Calu3 (cell line): ENCODE data around the gene CRYBG1. TPM values are rescaled to one million over a fixed set of nuclear protein-coding genes. Genes with fewer than 3 reads are reported as not detected.

Experiments used
- BruUV-seq: library from RNA; stranded (reverse); fragments of 400-500 nt; replicated peaks from 2 replicates; lab custom pipeline; 2021; lab: Mats Ljungman, UMichigan
- CTCF ChIA-PET: fragments of 300-600 bp; sonication (Branson Sonifier 250); formaldehyde crosslinking; loops from one replicate; lab custom pipeline; 2022; ENCODE audit warnings: antibody characterized with exemption; lab: Charles Lee
- DNase-seq: peaks from one replicate; pipeline ENCODE4 v3.0.0; 2022
- H3K27ac Mint-ChIP-seq: one replicate; pipeline ENCODE4 v1.8.0; 2022; ENCODE audit warnings: mixed read lengths; ENCODE audit not compliant: unreplicated experiment
- H3K27me3 Mint-ChIP-seq: one replicate; pipeline ENCODE4 v1.8.0; 2022; ENCODE audit warnings: mixed read lengths; ENCODE audit not compliant: unreplicated experiment
- H3K36me3 Mint-ChIP-seq: one replicate; pipeline ENCODE4 v1.8.0; 2022; ENCODE audit warnings: mild to moderate bottlenecking, moderate library complexity, mixed read lengths; ENCODE audit not compliant: insufficient read depth, unreplicated experiment
- H3K4me1 Mint-ChIP-seq: one replicate; pipeline ENCODE4 v1.8.0; 2022; ENCODE audit warnings: mild to moderate bottlenecking, low read depth, mixed read lengths; ENCODE audit not compliant: unreplicated experiment
- H3K4me3 Mint-ChIP-seq: one replicate; pipeline ENCODE4 v1.8.0; 2022; ENCODE audit warnings: mild to moderate bottlenecking, low read depth, moderate library complexity, mixed read lengths; ENCODE audit not compliant: unreplicated experiment
- H3K9me3 Mint-ChIP-seq: one replicate; pipeline ENCODE4 v1.8.0; 2022; ENCODE audit warnings: low read depth, mixed read lengths; ENCODE audit not compliant: unreplicated experiment
- intact Hi-C: fragments of 100-400 bp; cut with micrococcal nuclease; formaldehyde crosslinking; loops from one replicate; pipeline ENCODE4 v1.10.0; 2022; ENCODE audit not compliant: unreplicated experiment
- total RNA-seq: library from RNA; stranded (reverse); gene quantifications from 2 replicates; pipeline ENCODE4 v1.2.3, GENCODE V29; 2022
- TF ChIP-seq, protein P1 (sequence below): fragments of 200-600 bp; IDR thresholded peaks from one replicate; pipeline ENCODE4 v1.8.0; 2022; ENCODE audit warnings: antibody characterized with exemption; ENCODE audit not compliant: unreplicated experiment

CRYBG1 gene
- total RNA-seq, 1 experiment from 2014 or later: 40.7 TPM

DNA sequence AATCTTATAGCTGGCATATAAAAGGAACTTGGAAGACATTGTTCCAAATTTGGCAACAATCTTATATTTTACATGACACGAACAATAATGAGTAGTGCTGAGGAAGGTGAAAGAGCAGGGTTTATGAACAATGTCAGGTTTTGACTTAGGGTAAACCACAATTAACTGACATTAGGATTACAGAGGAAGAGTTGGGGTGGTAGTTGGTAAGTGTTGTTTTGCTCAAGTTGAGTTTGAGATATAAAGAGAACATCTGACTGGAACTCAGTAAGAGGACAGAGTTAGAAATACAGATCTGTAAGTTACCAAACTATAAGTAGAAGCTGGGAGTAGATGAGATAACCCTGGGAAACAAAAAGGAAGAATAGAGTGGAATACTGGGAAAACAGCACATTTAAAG is 253.6 kb downstream of the CRYBG1 start:
- intact Hi-C loops: no loop called here
- no peak for DNase-seq
- Mint-ChIP-seq H3K4me1 (peaks cover 9% of the 10 kb centered on the region), H3K27me3 (no peaks in the 10 kb centered on the region), H3K36me3 (no peaks in the 10 kb centered on the region), H3K4me3 (no peak overlapping the region), H3K27ac (no peak overlapping the region), H3K9me3 (no peaks in the 10 kb centered on the region)
- no TSS peak for BruUV-seq
- CTCF ChIA-PET: interaction anchor here (0.6 to 0.7 kb wide), 2 partner anchors 11 to 31 kb away, joined by 3 to 5 read pairs; no protein-coding TSS in a partner anchor
- TF ChIP-seq, protein P1, sequence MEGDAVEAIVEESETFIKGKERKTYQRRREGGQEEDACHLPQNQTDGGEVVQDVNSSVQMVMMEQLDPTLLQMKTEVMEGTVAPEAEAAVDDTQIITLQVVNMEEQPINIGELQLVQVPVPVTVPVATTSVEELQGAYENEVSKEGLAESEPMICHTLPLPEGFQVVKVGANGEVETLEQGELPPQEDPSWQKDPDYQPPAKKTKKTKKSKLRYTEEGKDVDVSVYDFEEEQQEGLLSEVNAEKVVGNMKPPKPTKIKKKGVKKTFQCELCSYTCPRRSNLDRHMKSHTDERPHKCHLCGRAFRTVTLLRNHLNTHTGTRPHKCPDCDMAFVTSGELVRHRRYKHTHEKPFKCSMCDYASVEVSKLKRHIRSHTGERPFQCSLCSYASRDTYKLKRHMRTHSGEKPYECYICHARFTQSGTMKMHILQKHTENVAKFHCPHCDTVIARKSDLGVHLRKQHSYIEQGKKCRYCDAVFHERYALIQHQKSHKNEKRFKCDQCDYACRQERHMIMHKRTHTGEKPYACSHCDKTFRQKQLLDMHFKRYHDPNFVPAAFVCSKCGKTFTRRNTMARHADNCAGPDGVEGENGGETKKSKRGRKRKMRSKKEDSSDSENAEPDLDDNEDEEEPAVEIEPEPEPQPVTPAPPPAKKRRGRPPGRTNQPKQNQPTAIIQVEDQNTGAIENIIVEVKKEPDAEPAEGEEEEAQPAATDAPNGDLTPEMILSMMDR: no peak

DNA sequence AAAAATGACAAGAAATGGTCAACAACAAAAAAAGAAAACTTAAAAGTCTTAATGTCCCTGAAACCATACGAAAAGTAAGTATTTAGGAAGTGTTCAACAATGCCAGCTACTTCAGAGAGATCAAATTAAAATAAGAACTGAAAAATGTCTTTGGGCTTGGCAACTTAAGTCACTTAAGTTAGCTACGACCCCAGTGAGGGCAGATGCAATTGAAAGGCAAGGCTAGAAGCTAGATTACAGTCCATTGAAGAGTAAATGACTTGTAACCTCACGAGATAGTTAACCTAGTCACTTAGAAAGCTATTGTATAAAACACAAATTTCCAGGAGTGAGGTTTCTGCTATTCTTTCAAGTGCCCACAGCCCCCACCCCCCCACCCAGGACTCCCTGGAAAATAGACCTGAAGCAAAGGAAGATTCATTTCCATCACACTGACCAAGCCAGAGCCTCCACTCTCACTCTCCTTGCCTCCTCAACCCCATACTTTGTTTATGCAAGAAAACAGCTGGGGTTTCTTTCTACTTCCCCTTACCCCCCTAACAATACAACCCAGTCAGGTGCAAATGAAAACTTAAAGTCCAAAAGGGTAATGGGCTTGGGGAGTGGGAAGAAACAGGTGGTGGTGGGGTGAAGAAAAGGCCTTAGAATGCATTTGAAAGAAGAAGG is 254.2 kb downstream of the CRYBG1 start:
- DNase-seq: no peak
- intact Hi-C loops: no loop called here
- no peaks in the 10 kb centered on the region for H3K27me3 Mint-ChIP-seq
- H3K27ac Mint-ChIP-seq: no peak overlapping the region
- no peaks in the 10 kb centered on the region for H3K9me3 Mint-ChIP-seq
- peaks cover 3% of the 10 kb centered on the region for H3K4me1 Mint-ChIP-seq
- TF ChIP-seq, protein P1: no peak
- BruUV-seq: no TSS peak
- no peak overlapping the region for H3K4me3 Mint-ChIP-seq
- H3K36me3 Mint-ChIP-seq: no peaks in the 10 kb centered on the region
- CTCF ChIA-PET: interaction anchor here (0.6 to 0.7 kb wide), 2 partner anchors 16 to 31 kb away, joined by 3 read pairs; no protein-coding TSS in a partner anchor

DNA sequence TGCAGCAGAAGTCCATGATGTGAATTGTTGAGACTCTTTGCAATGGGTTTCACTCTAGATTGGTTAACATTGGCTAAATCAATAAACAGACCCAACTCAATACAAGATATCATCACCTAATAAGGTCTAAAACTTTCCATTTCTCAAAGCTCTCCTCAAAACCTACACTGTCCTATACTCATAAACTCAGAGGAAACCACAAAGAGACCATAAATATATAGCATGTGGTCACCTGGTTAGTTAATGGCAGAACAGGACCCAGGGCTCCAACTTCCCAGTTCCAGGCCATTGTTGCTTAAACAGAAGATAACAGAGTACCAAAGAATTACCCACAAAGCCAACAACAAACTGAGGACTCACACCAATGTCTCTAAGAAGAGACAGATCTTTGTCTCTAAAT is 256.8 kb downstream of the CRYBG1 start:
- TF ChIP-seq, protein P1: no peak
- peaks cover 9% of the 10 kb centered on the region for H3K4me1 Mint-ChIP-seq
- BruUV-seq: no TSS peak
- H3K27me3 Mint-ChIP-seq: no peaks in the 10 kb centered on the region
- no peaks in the 10 kb centered on the region for H3K36me3 Mint-ChIP-seq
- DNase-seq: no peak
- CTCF ChIA-PET: interaction anchor here (0.6 to 1.4 kb wide), 2 partner anchors 111 to 136 kb away, joined by 4 read pairs; no protein-coding TSS in a partner anchor
- H3K4me3 Mint-ChIP-seq: no peak overlapping the region
- H3K27ac Mint-ChIP-seq: no peak overlapping the region
- no peaks in the 10 kb centered on the region for H3K9me3 Mint-ChIP-seq
- intact Hi-C loops: no loop called here

DNA sequence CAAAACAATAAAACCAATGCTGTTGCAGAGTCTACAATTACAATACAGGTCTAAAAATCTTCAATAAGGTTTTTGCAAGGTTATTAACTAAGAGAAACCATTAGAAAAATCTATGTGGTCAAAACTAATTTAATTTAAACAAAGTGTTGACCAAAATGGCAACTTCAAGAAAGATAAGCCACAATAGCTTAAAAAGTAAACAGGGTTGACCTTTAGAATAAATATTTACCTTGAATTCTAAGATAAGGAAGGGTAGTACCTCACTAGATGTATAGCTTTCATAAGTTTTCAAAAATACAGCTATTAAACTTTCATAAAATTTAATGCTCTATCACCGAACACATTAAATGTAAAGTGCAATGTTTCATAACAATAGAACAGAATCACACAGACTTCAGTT is 257.3 kb downstream of the CRYBG1 start:
- peaks cover 9% of the 10 kb centered on the region for H3K4me1 Mint-ChIP-seq
- no peaks in the 10 kb centered on the region for H3K27me3 Mint-ChIP-seq
- TF ChIP-seq, protein P1: no peak
- H3K36me3 Mint-ChIP-seq: no peaks in the 10 kb centered on the region
- intact Hi-C loops: no loop called here
- H3K9me3 Mint-ChIP-seq: no peaks in the 10 kb centered on the region
- CTCF ChIA-PET: interaction anchor here (0.6 to 1.4 kb wide), 4 partner anchors 19 to 370 kb away, joined by 3 to 6 read pairs (median 4); no protein-coding TSS in a partner anchor
- no peak overlapping the region for H3K27ac Mint-ChIP-seq
- no TSS peak for BruUV-seq
- no peak overlapping the region for H3K4me3 Mint-ChIP-seq
- no peak for DNase-seq
